H9 (cell line): ENCODE results near the gene PAPOLA. TPM values are rescaled to one million over a fixed set of nuclear protein-coding genes. Genes with fewer than 3 reads are reported as not detected.

Experiments
- DNase-seq: peaks from one replicate; pipeline ENCODE4 v3.0.0-alpha.2; 2017
- H2AFZ ChIP-seq: one replicate; pipeline ENCODE4 v1.6.1; 2013; ENCODE audit warnings: mild to moderate bottlenecking, low read length, control low read depth, moderate library complexity
- H2AK5ac ChIP-seq: 2 replicates; pipeline ENCODE4 v1.6.1; 2013; ENCODE audit warnings: low read length, control low read depth, mixed read lengths; ENCODE audit not compliant: insufficient read length
- H2BK120ac ChIP-seq: one replicate; pipeline ENCODE4 v1.6.1; 2013; ENCODE audit warnings: low read depth, mild to moderate bottlenecking, low read length, control low read depth, inconsistent platforms; ENCODE audit not compliant: poor library complexity, severe bottlenecking
- H2BK12ac ChIP-seq: 2 replicates; pipeline ENCODE4 v1.6.1; 2013; ENCODE audit warnings: low read length, control low read depth, mixed read lengths, low read depth; ENCODE audit not compliant: insufficient read length
- H2BK15ac ChIP-seq: 2 replicates; pipeline ENCODE4 v1.6.1; 2013; ENCODE audit warnings: low read depth, low read length, control low read depth
- H2BK20ac ChIP-seq: one replicate; pipeline ENCODE4 v1.6.1; 2013; ENCODE audit warnings: low read depth, mild to moderate bottlenecking, low read length, control low read depth, inconsistent platforms; ENCODE audit not compliant: poor library complexity, severe bottlenecking
- H2BK5ac ChIP-seq: 2 replicates; pipeline ENCODE4 v1.6.1; 2013; ENCODE audit warnings: low read length, control low read depth, mixed read lengths; ENCODE audit not compliant: insufficient read length
- H3K14ac ChIP-seq: 2 replicates; pipeline ENCODE4 v1.6.1; 2013; ENCODE audit warnings: low read length, control low read depth; ENCODE audit not compliant: insufficient read depth
- H3K18ac ChIP-seq: 2 replicates; pipeline ENCODE4 v1.6.1; 2013; ENCODE audit warnings: low read depth, mild to moderate bottlenecking, mixed read lengths, low read length, control low read depth; ENCODE audit not compliant: insufficient read length
- H3K23ac ChIP-seq: 2 replicates; pipeline ENCODE4 v1.6.1; 2013; ENCODE audit warnings: low read length, control low read depth, mixed read lengths, low read depth; ENCODE audit not compliant: insufficient read length
- H3K23me2 ChIP-seq: 2 replicates; pipeline ENCODE4 v1.6.1; 2013; ENCODE audit warnings: low read depth, mild to moderate bottlenecking, mixed read lengths, low read length, control low read depth; ENCODE audit not compliant: insufficient read length, poor library complexity, severe bottlenecking
- H3K27ac ChIP-seq: 2 replicates; pipeline ENCODE4 v1.5.1; 2013; ENCODE audit warnings: low read length, control low read depth, mixed read lengths, low read depth; ENCODE audit not compliant: insufficient read length
- H3K27me3 ChIP-seq: 2 replicates; pipeline ENCODE4 v1.6.1; 2013; ENCODE audit warnings: low read length, control low read depth, inconsistent platforms; ENCODE audit not compliant: insufficient read depth
- H3K4ac ChIP-seq: 2 replicates; pipeline ENCODE4 v1.6.1; 2013; ENCODE audit warnings: low read depth, mild to moderate bottlenecking, control low read depth, inconsistent platforms, low read length, moderate library complexity
- H3K4me1 ChIP-seq: 2 replicates; pipeline ENCODE4 v1.6.1; 2013; ENCODE audit warnings: low read length, control low read depth, inconsistent platforms; ENCODE audit not compliant: insufficient read depth
- H3K4me2 ChIP-seq: 2 replicates; pipeline ENCODE4 v1.6.1; 2013; ENCODE audit warnings: low read length, control low read depth, mixed read lengths; ENCODE audit not compliant: insufficient read length, insufficient read depth
- H3K56ac ChIP-seq: 2 replicates; pipeline ENCODE4 v1.6.1; 2013; ENCODE audit warnings: low read depth, mild to moderate bottlenecking, mixed read lengths, low read length, control low read depth; ENCODE audit not compliant: insufficient read length
- H3K79me1 ChIP-seq: 2 replicates; pipeline ENCODE4 v1.6.1; 2013; ENCODE audit warnings: low read depth, mild to moderate bottlenecking, moderate library complexity, low read length, control low read depth, inconsistent platforms; ENCODE audit not compliant: insufficient read depth, poor library complexity, severe bottlenecking
- H3K79me2 ChIP-seq: 2 replicates; pipeline ENCODE4 v1.6.1; 2013; ENCODE audit warnings: low read length, control low read depth, inconsistent platforms; ENCODE audit not compliant: insufficient read depth
- H3K9ac ChIP-seq: 2 replicates; pipeline ENCODE4 v1.6.1; 2013; ENCODE audit warnings: low read length, control low read depth, mixed read lengths; ENCODE audit not compliant: insufficient read length; ENCODE audit errors: extremely low read depth
- H3K9me3 ChIP-seq: one replicate; pipeline ENCODE4 v1.6.1; 2013; ENCODE audit warnings: low read depth, low read length, inconsistent platforms; ENCODE audit not compliant: control insufficient read depth
- H3T11ph ChIP-seq: one replicate; pipeline ENCODE4 v1.6.1; 2013; ENCODE audit warnings: mild to moderate bottlenecking, low read length, control low read depth, inconsistent platforms
- H4K20me1 ChIP-seq: one replicate; pipeline ENCODE4 v1.6.1; 2013; ENCODE audit not compliant: control insufficient read depth, insufficient read length, insufficient read depth
- H4K5ac ChIP-seq: 2 replicates; pipeline ENCODE4 v1.6.1; 2013; ENCODE audit warnings: low read depth, mild to moderate bottlenecking, mixed read lengths, low read length, control low read depth; ENCODE audit not compliant: insufficient read length
- H4K8ac ChIP-seq: replicated peaks from 2 replicates; pipeline ENCODE4 v1.6.1; 2013; ENCODE audit warnings: low read length, control low read depth, mixed read lengths, low read depth; ENCODE audit not compliant: insufficient read length
- H4K91ac ChIP-seq: 2 replicates; pipeline ENCODE4 v1.6.1; 2013; ENCODE audit warnings: low read depth, mild to moderate bottlenecking, moderate library complexity, mixed read lengths, low read length, control low read depth; ENCODE audit not compliant: insufficient read length
- H3K27ac Mint-ChIP-seq, 3 experiments: 2 replicates in 2 of 3; 3 replicates in 1 of 3; pipeline ENCODE4 v1.8.0; 2020 to 2021; ENCODE audit warnings: mixed read lengths in 3 of 3, mild to moderate bottlenecking in 1 of 3, moderate library complexity in 1 of 3
- H3K27me3 Mint-ChIP-seq: 2 replicates; pipeline ENCODE4 v1.8.0; 2021; ENCODE audit warnings: low read depth, mild to moderate bottlenecking, moderate library complexity, mixed read lengths
- H3K36me3 Mint-ChIP-seq, 3 experiments: 2 replicates in 2 of 3; 3 replicates in 1 of 3; pipeline ENCODE4 v1.8.0; 2020 to 2021; ENCODE audit warnings: low read depth in 3 of 3, mixed read lengths in 3 of 3; ENCODE audit not compliant: insufficient read depth in 1 of 3
- H3K4me1 Mint-ChIP-seq, 2 experiments: 2 replicates each; pipeline ENCODE4 v1.8.0; 2020; ENCODE audit warnings: mixed read lengths in 2 of 2
- H3K4me3 Mint-ChIP-seq, 2 experiments: 2 replicates in 1 of 2; 3 replicates in 1 of 2; pipeline ENCODE4 v1.8.0; 2020 to 2021; ENCODE audit warnings: mild to moderate bottlenecking in 2 of 2, mixed read lengths in 2 of 2, moderate library complexity in 1 of 2
- H3K9me3 Mint-ChIP-seq, 2 experiments: 2 replicates in 1 of 2; 3 replicates in 1 of 2; pipeline ENCODE4 v1.8.0; 2020; ENCODE audit warnings: mild to moderate bottlenecking in 2 of 2, mixed read lengths in 2 of 2, moderate library complexity in 1 of 2
- WGBS: extraction: QIAGEN DNeasy Blood & Tissue Kit; methylation state at CpG from one replicate; pipeline ENCODE4 v1.1.7; 2013; ENCODE audit warnings: missing lambda C conversion rate, low lambda C conversion rate, mixed read lengths; ENCODE audit not compliant: insufficient read length; ENCODE audit errors: extremely low coverage; 5-methylcytosine and 5-hydroxymethylcytosine counted together
- total RNA-seq: library from RNA; stranded (reverse); gene quantifications from 2 replicates; pipeline ENCODE4 v1.2.1, GENCODE V29; 2021
- TF ChIP-seq, protein P1 (sequence below): fragments of 200-600 bp; sonication (generic); conservative IDR thresholded peaks from 3 replicates; pipeline ENCODE4 v1.8.0; 2021; ENCODE audit warnings: antibody characterized with exemption, mild to moderate bottlenecking

The PAPOLA gene
- total RNA-seq, 1 experiment from 2014 or later, result 188 TPM

DNA sequence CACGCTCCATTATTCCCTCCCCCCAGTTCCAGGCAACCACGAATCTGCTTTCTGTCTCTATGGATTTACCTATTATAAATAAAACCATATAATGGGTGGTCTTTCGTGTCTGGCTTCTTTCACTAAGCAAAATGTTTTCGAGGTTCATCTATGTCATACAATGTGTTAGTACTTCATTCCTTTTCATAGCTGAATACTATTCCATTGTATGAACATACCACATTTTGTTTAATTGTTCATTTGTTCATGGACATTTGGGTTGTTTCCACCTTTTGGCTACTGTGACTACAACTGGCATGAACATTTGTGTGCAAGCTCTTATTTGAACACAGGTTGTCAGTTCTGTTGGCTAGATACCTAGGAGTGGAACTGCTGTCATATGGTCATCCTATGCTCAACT lies 12.9 kb upstream of the PAPOLA start:
- H3K27ac ChIP-seq, result no peak overlapping the region
- no peak overlapping the region for H2AK5ac ChIP-seq
- Mint-ChIP-seq H3K36me3 (no peaks in the 10 kb centered on the region), H3K4me1 (no peaks in the 10 kb centered on the region; a peak in 1 of 4 replicates), H3K4me3 (no peak overlapping the region), H3K27me3 (no peaks in the 10 kb centered on the region), H3K9me3 (no peaks in the 10 kb centered on the region), H3K27ac (no peak overlapping the region)
- no peak overlapping the region for H3K23ac ChIP-seq
- no peaks in the 10 kb centered on the region for H3K4me1 ChIP-seq
- no peak overlapping the region for H3K56ac ChIP-seq
- no peak overlapping the region for H4K5ac ChIP-seq
- WGBS, result no CpG with 5 or more reads among the region's 4 CpGs
- no peak overlapping the region for H3K4me2 ChIP-seq
- no peak overlapping the region for H3K14ac ChIP-seq
- no peak overlapping the region for H3K9ac ChIP-seq
- no peaks in the 10 kb centered on the region for H3K27me3 ChIP-seq
- no peak overlapping the region for H4K91ac ChIP-seq
- H2BK15ac ChIP-seq, result no peak overlapping the region
- no peak overlapping the region for H2AFZ ChIP-seq
- H2BK5ac ChIP-seq, result no peak overlapping the region
- no peak overlapping the region for H3K18ac ChIP-seq
- no peaks in the 10 kb centered on the region for H3K9me3 ChIP-seq
- TF ChIP-seq, protein P1, sequence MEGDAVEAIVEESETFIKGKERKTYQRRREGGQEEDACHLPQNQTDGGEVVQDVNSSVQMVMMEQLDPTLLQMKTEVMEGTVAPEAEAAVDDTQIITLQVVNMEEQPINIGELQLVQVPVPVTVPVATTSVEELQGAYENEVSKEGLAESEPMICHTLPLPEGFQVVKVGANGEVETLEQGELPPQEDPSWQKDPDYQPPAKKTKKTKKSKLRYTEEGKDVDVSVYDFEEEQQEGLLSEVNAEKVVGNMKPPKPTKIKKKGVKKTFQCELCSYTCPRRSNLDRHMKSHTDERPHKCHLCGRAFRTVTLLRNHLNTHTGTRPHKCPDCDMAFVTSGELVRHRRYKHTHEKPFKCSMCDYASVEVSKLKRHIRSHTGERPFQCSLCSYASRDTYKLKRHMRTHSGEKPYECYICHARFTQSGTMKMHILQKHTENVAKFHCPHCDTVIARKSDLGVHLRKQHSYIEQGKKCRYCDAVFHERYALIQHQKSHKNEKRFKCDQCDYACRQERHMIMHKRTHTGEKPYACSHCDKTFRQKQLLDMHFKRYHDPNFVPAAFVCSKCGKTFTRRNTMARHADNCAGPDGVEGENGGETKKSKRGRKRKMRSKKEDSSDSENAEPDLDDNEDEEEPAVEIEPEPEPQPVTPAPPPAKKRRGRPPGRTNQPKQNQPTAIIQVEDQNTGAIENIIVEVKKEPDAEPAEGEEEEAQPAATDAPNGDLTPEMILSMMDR, result no peak
- H2BK120ac ChIP-seq, result no peak overlapping the region
- H4K8ac ChIP-seq, result no peak overlapping the region
- H2BK20ac ChIP-seq, result no peak overlapping the region
- no peak overlapping the region for H3T11ph ChIP-seq
- no peak overlapping the region for H3K4ac ChIP-seq
- no peaks in the 10 kb centered on the region for H3K79me1 ChIP-seq
- no peaks in the 10 kb centered on the region for H3K79me2 ChIP-seq
- no peaks in the 10 kb centered on the region for H3K23me2 ChIP-seq
- DNase-seq, result no peak
- H2BK12ac ChIP-seq, result no peak overlapping the region
- H4K20me1 ChIP-seq, result no peaks in the 10 kb centered on the region
